HepG2 (cell line): ENCODE measurements around the gene DAPP1.

Source experiments
- ATF3 ChIP-seq: sonication (generic); formaldehyde crosslinking; IDR thresholded peaks from 2 replicates; pipeline ENCODE4 v1.4.0; 2020; ENCODE audit warnings: missing genetic modification reagents
- CREB1 ChIP-seq, 2 experiments: fragments of 450-650 bp in 1 of 2; IDR thresholded peaks; 2 replicates each; pipeline ENCODE4 v1.6.1; 2016 to 2017; ENCODE audit warnings: control low read depth in 1 of 2, mild to moderate bottlenecking in 1 of 2, missing compliant biosample characterization in 1 of 2, missing genetic modification characterization in 1 of 2
- CTCF ChIP-seq: sonication (generic); formaldehyde crosslinking; IDR thresholded peaks from 2 replicates; pipeline ENCODE4 v1.5.0; 2020; ENCODE audit warnings: mild to moderate bottlenecking, missing genetic modification reagents, moderate library complexity
- ESRRA ChIP-seq: sonication (generic); formaldehyde crosslinking; IDR thresholded peaks from 2 replicates; pipeline ENCODE4 v1.5.1; 2020; ENCODE audit warnings: mild to moderate bottlenecking, low read depth, missing genetic modification reagents
- EZH2 ChIP-seq: conservative IDR thresholded peaks from 2 replicates; pipeline ENCODE4 v1.6.1; 2012; ENCODE audit warnings: mild to moderate bottlenecking, low read depth, low read length, moderate library complexity
- SMAD3 ChIP-seq: sonication (generic); formaldehyde crosslinking; IDR thresholded peaks from 2 replicates; pipeline ENCODE4 v1.4.0; 2020; ENCODE audit warnings: missing genetic modification reagents
- TAF1 ChIP-seq: sonication (generic); formaldehyde crosslinking; IDR thresholded peaks from 2 replicates; pipeline ENCODE4 v1.4.0; 2020; ENCODE audit warnings: missing genetic modification reagents
- TCF12 ChIP-seq, 2 experiments: fragments of 450-650 bp in 1 of 2; sonication (generic) in 1 of 2; formaldehyde crosslinking in 1 of 2; IDR thresholded peaks; 2 replicates each; pipeline versions ENCODE4 v1.6.1 to v1.8.0; 2017 to 2022; ENCODE audit warnings: antibody characterized with exemption in 1 of 2, mild to moderate bottlenecking in 1 of 2, missing genetic modification reagents in 1 of 2, moderate library complexity in 1 of 2
- TRIM24 ChIP-seq: sonication (generic); formaldehyde crosslinking; IDR thresholded peaks from 2 replicates; pipeline ENCODE4 v1.8.0; 2022; ENCODE audit warnings: mild to moderate bottlenecking, missing genetic modification reagents

GRCh38 chr4:99875071-99875470 is 58.4 kb downstream of the DAPP1 start:
- no peak for TF ChIP-seq ATF3 (CRISPR knock-in tag)
- no peak for TF ChIP-seq TAF1 (CRISPR knock-in tag)
- no peak for TF ChIP-seq SMAD3 (CRISPR knock-in tag)
- no peak for TF ChIP-seq ESRRA
- no peak for TF ChIP-seq TCF12 (IDR thresholded peaks at IDR 0.05)
- TF ChIP-seq TCF12 (CRISPR knock-in tag; IDR thresholded peaks at IDR 0.05): no peak
- no peak for TF ChIP-seq CTCF (CRISPR knock-in tag)
- TF ChIP-seq CREB1 (IDR thresholded peaks at IDR 0.05): no peak
- no peak for TF ChIP-seq CREB1 (CRISPR knock-in tag; IDR thresholded peaks at IDR 0.05)
- no peak for TF ChIP-seq TRIM24 (CRISPR knock-in tag)
- TF ChIP-seq EZH2: no peak
